Effector memory CD4-positive, alpha-beta T cell (primary cell): Measurements from ENCODE around the gene KIF5C.
"Not testable (repeated sequence)": the region's sequence is repeated elsewhere in the genome, so short reads cannot be mapped to it uniquely, and the experiment has no call there.

Experiments used
- DNase-seq, 3 donors: peaks; one replicate each; pipeline ENCODE4 v3.0.0-alpha.2; 2020
- H3K27ac ChIP-seq: 2 replicates; pipeline ENCODE4 v1.7.0; 2013; ENCODE audit warnings: mild to moderate bottlenecking, low read length, moderate library complexity; ENCODE audit not compliant: insufficient read depth, poor library complexity, severe bottlenecking
- H3K27me3 ChIP-seq: replicated peaks from 2 replicates; pipeline ENCODE4 v1.7.0; 2013; ENCODE audit warnings: mild to moderate bottlenecking, low read length; ENCODE audit not compliant: insufficient read depth, control insufficient read depth, poor library complexity, severe bottlenecking
- H3K36me3 ChIP-seq: 2 replicates; pipeline ENCODE4 v1.7.0; 2013; ENCODE audit warnings: mild to moderate bottlenecking, low read length, moderate library complexity; ENCODE audit not compliant: control insufficient read depth, insufficient read depth
- H3K4me1 ChIP-seq: 2 replicates; pipeline ENCODE4 v1.7.0; 2013; ENCODE audit warnings: low read length, mild to moderate bottlenecking; ENCODE audit not compliant: control insufficient read depth, insufficient read depth, poor library complexity, severe bottlenecking
- H3K4me3 ChIP-seq: 2 replicates; pipeline ENCODE4 v1.7.0; 2013; ENCODE audit warnings: low read length, low read depth, mild to moderate bottlenecking; ENCODE audit not compliant: insufficient read depth, poor library complexity, severe bottlenecking
- H3K9me3 ChIP-seq: 2 replicates; pipeline ENCODE4 v1.7.0; 2013; ENCODE audit warnings: mild to moderate bottlenecking, low read length, moderate library complexity; ENCODE audit not compliant: control insufficient read depth

The KIF5C gene

DNA sequence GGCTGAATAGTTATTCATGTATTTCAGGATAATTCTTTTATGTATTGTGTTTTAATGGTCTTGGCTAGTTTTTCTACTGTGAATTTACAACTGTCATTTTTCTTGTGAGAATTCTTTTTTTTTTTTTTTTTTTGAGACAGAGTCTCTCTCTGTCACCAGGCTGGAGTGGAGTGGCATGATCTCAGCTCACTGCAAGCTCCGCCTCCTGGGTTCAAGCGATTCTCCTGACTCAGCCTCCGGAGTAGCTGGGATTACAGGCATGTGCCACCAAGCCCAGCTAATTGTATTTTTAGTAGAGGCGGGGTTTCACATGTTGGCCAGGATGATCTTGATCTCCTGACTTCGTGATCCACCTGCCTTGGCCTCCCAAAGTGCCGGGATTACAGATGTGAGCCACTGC lies 12.5 kb upstream of the KIF5C start:
- H3K4me1 ChIP-seq, DNase-seq: not testable (repeated sequence)

DNA sequence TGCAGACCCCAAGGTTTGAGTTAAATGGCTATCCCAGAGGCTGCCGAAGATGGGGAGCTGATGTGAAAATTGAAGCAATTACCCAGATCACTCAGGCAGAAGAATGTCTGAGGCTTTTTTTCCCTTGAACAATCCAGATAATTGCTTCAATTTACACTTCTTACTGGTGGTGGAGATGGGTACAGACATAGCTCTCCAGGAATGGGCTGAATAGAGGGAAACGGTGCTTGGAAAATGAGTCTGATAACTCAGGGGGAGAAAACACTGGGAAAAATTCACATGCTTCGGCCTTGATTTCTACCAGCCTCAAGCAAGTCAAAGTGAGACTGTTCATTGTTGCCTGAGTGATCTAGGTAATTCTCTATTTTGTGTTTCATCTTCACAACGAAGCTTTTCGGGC lies 9.5 kb upstream of the KIF5C start:
- H3K9me3 ChIP-seq, result no peaks in the 10 kb centered on the region
- H3K4me1 ChIP-seq, result no peaks in the 10 kb centered on the region
- no peaks in the 10 kb centered on the region for H3K36me3 ChIP-seq
- H3K27ac ChIP-seq, result no peak overlapping the region
- no peak overlapping the region for H3K4me3 ChIP-seq
- H3K27me3 ChIP-seq, result no peaks in the 10 kb centered on the region
- no peak for DNase-seq

More for the DNA sequence above, 12.5 kb upstream of the KIF5C start:
- H3K9me3 ChIP-seq, H3K27me3 ChIP-seq, H3K36me3 ChIP-seq, H3K27ac ChIP-seq, H3K4me3 ChIP-seq: not testable (repeated sequence)

DNA sequence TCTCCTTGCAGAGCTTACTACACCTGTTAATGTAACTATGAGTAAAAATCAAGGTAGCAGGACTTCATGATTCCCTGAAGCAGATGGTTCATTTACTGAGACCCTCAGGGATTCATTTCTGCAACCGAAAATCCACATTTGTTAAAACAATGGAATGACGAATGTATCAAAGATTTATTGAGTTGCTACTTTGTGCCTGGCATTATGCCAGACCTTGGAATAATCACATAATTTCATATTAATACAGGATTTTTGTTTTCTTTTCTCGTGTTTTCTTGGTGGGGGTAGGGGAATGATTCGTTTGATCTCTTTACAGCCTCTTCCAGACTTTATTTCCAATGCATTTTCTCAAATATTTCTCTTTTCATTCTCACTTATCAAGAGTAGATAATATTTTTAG lies 8.9 kb upstream of the KIF5C start:
- no peak for DNase-seq
- Histone ChIP-seq H3K9me3 (no peaks in the 10 kb centered on the region), H3K27ac (no peak overlapping the region), H3K36me3 (no peaks in the 10 kb centered on the region), H3K4me3 (no peak overlapping the region), H3K4me1 (no peaks in the 10 kb centered on the region), H3K27me3 (no peaks in the 10 kb centered on the region)

DNA sequence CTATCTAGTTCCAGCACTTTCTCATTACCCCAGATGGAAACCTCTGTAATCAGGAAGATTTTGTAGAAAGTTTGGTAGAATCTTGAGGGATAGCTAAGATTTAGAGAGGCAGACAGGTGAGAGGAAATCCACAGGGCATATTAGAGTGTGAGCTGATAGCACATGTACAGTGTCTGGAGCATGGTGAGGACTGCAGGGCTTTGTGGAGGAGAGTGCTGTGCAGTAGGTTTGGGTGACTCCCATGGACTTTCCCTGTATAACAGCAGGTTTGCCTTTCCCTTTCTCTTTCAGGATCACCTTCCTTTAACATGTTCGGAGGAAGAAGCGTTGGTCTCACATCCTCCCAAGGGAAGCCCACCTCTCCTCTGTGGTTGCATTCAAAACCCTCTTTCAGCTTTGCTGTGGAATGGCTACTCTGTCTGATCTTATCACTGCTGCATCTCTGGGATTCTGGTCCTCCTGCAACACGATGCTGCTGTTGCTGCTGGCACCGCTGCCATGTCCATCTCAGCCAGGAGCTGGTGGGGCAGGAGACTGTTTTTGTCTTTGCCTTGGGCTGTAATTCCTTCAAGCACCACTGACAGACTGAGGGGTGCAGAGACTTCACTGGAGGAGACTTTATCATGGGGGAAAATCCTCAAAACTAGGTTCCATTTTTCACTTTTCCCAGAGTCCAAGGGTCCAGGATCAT lies 7.8 kb upstream of the KIF5C start:
- Histone ChIP-seq H3K27me3 (no peaks in the 10 kb centered on the region), H3K9me3 (no peaks in the 10 kb centered on the region), H3K36me3 (no peaks in the 10 kb centered on the region), H3K27ac (no peak overlapping the region), H3K4me1 (no peaks in the 10 kb centered on the region), H3K4me3 (no peak overlapping the region)
- DNase-seq, result no peak

DNA sequence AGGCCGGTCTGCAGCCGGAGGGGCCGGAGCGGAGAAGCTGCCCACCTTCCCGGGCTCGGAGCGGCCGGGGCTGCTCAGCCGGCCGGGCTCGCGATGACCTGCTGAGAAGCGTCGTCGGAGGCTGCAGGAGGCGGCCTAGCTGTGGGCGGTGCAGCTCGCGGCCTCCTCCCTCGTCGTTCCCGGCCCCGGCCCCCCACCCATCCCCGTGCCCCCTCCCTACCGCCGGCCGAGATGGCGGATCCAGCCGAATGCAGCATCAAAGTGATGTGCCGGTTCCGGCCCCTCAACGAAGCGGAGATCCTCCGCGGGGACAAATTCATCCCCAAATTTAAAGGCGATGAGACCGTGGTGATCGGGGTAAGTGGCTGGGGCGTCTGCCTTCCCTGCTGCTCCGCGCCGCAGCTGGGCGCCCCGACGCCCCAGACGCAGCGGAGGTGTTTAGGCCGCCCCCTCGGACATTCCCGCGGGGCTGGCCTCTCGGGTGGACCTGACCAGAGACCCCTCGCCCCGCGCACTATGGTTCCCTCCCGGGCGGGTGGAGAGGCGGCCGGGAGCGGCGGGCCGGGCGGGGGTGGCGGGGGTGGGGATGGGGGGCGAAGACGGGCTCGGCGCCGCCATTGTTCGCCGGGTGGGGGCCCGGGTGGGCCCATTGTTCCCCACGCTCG lies 492 bp downstream of the KIF5C start:
- no peaks in the 10 kb centered on the region for H3K36me3 ChIP-seq
- peak overlapping the region; percentile 71 for H3K4me3 ChIP-seq
- H3K27ac ChIP-seq, result peak overlapping the region; percentile 42
- peaks cover 16% of the 10 kb centered on the region for H3K4me1 ChIP-seq
- H3K9me3 ChIP-seq, result no peaks in the 10 kb centered on the region
- DNase-seq, result no peak
- H3K27me3 ChIP-seq, result no peaks in the 10 kb centered on the region

DNA sequence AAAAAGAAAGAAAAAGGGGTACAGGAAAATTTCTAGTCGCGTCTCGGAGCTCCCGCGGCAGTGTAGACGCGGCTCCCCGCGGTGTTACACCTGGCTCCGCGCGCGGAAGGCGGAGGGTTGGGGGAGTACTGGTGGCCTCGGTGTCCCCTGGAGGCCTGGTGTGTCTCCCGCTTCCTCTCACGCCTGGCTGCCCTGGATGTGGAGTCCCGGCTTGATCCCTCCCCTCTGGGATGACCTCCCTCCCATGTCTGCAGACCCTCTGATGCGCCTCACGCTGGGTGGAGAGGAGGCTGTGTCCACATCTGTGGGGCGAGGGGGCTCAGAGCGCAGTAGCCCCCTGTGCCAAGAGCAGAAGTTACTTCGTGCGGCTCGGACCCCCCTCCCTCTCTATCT lies 1.2 kb downstream of the KIF5C start:
- H3K36me3 ChIP-seq, result no peaks in the 10 kb centered on the region
- H3K4me1 ChIP-seq, result peaks cover 16% of the 10 kb centered on the region
- peak overlapping the region; percentile 56 for H3K27ac ChIP-seq
- peak overlapping the region; percentile 71 for H3K4me3 ChIP-seq
- peak in 1 of 3 donors; percentile 4 for DNase-seq
- no peaks in the 10 kb centered on the region for H3K27me3 ChIP-seq
- no peaks in the 10 kb centered on the region for H3K9me3 ChIP-seq

DNA sequence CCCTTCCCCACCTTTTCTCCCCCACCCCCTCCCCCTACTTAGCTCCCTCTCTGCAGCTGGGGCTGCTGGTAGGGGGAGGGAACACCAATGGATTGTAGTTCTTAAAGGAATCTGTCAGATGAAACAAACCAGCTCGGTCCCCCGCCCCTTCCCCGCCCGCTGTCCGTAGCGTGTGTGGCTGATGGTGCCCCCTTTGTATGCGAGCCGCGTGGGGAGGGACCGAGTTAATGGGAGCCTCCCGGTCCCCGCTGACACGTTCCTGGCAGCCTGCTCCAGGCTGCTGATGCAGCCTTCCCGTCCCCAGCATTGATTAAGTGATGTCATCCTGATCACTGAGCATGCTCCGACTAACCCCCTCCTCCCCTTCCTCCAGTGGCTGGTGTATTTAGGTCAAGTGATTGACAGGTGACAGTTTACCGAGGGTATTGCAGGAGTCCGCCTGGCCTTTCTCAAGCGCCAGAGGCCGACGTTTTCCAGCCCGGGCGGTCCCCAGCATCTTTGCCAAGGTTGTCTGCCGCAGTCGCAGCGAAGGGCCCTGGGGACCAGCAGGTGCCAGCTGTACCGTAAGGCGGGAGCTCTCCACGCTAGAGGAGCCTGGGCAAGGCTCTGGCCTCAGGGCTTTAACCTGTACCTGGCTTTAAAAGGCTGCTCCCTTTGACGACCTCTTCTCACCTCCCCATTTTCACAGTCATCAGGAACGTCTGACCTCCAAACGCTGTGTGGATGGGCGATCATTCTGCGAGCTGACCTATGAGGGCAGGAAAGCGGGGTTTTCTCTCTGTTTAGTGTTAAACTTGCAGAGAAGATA lies 1.8 kb downstream of the KIF5C start:
- Histone ChIP-seq H3K4me1 (peaks cover 16% of the 10 kb centered on the region), H3K4me3 (peak overlapping the region; percentile 71), H3K9me3 (no peaks in the 10 kb centered on the region), H3K27ac (peak overlapping the region; percentile 56), H3K27me3 (no peaks in the 10 kb centered on the region), H3K36me3 (no peaks in the 10 kb centered on the region)
- peak; percentile 62 to 69 (median 62) for DNase-seq

DNA sequence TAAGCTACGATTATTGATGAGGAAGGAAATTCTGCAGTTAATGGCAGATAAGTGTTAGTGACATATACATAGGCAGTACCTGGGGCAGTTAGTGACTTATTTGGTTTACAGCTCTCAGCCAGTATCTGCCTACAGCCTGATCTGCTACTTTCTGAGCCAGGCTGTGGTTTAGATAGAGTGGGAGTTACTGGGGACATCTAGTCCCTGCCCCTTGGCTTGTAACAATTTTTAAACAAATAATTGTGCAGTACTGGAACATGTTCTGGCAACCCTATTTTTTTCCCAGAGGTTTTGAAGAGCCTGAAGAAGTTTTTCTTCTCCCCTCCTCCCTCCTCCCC lies 2.3 kb downstream of the KIF5C start:
- H3K9me3 ChIP-seq, result no peaks in the 10 kb centered on the region
- peaks cover 16% of the 10 kb centered on the region for H3K4me1 ChIP-seq
- H3K27me3 ChIP-seq, result no peaks in the 10 kb centered on the region
- DNase-seq, result no peak
- H3K27ac ChIP-seq, result peak overlapping the region; percentile 56
- H3K4me3 ChIP-seq, result no peak overlapping the region
- no peaks in the 10 kb centered on the region for H3K36me3 ChIP-seq

DNA sequence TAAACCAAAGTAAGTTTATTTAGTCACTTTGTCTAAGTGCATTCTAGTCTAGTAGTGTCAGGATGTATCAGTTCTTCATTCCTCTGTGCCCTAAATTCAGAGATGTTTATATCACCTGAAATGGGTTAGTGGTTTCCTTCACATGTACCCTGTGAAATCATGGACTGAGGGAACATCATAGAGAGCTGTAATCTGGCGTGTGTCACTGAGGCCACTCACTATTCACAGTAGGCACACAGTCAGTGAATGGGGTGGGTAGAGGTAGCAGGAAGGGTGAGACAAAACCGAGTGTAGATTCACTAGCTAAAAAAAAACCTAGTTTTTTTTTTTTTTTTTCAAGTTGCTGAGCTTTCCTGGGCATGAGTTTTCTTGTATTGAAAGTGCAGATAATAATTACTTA lies 5.6 kb downstream of the KIF5C start:
- no peak for DNase-seq
- Histone ChIP-seq H3K27ac (no peak overlapping the region), H3K9me3 (no peaks in the 10 kb centered on the region), H3K36me3 (no peaks in the 10 kb centered on the region), H3K4me3 (no peak overlapping the region), H3K4me1 (peaks cover 16% of the 10 kb centered on the region), H3K27me3 (no peaks in the 10 kb centered on the region)

DNA sequence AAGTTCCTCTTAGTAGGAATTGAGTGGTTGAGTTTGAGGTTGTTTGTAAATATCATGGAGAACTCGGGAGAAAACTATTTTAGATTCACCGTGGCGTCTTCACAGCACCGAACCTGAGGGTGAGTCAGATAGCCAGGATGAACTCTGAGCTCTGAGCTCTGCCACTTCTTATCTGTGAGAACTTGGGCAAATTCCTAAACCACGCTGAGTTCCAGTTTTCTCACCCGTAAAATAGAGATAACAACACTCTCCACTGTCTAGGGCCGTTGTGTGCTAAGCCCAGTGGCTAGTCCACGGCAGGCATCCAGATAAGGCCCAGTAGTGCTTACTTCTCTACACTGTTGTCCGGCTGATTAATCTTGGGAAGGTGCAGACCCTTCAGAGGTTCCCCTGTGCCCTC lies 7.0 kb downstream of the KIF5C start:
- Histone ChIP-seq H3K36me3 (no peaks in the 10 kb centered on the region), H3K27ac (no peak overlapping the region), H3K4me1 (peaks cover 5% of the 10 kb centered on the region), H3K9me3 (no peaks in the 10 kb centered on the region), H3K4me3 (no peak overlapping the region), H3K27me3 (no peaks in the 10 kb centered on the region)
- DNase-seq, result no peak
